Brain pericyte (primary cell): ENCODE measurements around the gene SESN3.
"Not testable (repeated sequence)": the region's sequence is repeated elsewhere in the genome, so short reads cannot be mapped to it uniquely, and the experiment has no call there.

Experiments
- DNase-seq: peaks from one replicate; pipeline ENCODE4 v3.0.0-alpha.2; 2012; ENCODE audit warnings: low read depth, low spot score

The SESN3 gene

GRCh38 chr11:95251896-95252295 is 20.9 kb upstream of the SESN3 start:
- not testable (repeated sequence) for DNase-seq

- no peak for DNase-seq
These were observed 17.9 kb upstream of the SESN3 start for GRCh38 chr11:95248666-95249467.

DNA sequence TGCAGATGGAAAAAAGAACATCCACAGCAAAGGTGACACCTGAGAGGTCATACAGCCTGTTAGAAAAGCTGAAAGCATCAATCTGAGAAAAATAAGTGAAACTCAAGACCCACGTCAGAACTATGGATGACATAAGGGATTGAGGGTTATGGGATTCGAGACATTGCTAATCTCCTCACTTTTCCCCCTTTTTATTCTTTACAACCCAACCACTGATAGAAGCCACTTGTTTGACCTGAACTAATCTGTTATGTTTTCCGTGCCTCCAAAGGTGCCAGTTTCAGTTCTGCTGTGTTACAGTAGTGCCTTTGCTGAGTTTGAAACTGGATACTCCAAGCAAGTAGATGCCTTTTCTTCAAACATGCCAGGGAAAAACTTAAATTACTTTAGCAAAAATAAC is 16.9 kb upstream of the SESN3 start:
- no peak for DNase-seq

- no peak for DNase-seq
These were observed 16.2 kb upstream of the SESN3 start for GRCh38 chr11:95247127-95247684.

DNA sequence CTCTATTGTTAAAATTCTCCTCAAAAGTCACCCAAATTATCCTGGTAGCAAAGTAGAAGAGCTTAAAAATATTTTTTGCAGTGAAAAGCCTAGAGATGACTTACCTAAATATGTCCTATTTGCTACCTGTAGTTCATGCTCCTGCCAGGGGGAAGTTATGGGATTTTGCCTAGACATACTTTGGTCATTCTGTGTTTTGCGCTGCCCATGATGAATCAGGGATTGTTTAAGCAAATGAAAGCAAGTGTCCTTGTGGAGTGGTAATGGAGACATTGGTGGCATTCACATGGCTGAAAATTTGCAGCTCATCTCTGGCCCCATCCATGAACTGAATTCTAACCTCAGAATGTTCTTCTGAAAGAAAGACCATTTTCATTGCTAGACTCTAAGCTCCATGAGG is 14.6 kb upstream of the SESN3 start:
- DNase-seq: no peak

DNA sequence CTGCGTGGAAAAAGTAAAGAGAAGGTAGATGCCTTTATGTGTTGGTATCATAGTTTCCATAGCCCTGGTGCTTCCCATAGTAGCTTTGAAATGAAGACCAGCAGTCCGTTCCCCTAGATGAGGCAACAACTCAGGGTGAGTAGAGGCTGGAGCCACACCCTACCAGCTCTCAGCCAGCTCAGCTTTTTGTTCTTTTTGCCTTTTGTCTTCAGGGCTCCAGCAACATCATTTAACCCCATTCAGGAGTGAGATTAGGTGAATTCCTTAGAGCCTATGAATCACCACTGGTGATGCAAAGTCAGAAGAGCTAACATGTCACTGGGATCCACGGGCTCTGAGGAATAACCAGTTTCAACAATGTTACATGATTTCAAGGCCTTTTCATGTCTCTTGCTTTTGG is 14.0 kb upstream of the SESN3 start:
- DNase-seq: no peak

DNA sequence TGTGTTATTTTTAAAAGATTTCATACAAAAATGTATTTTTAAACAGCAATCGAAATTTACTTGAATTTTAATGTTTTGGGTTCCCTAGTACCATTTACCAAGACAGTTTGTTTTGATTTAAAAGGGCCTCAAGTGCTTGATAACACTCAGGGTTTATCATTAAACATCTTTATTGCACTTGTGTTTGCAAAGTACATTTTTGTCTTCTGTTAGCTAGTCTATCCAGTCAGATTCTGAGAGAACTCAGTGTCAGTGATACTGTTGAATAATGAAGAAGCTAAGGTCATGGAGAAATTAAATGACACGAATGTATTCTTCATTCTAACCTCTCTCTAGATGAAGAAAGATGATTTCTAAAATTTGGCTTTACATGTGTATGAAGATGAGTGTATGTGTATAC is 12.7 kb upstream of the SESN3 start:
- no peak for DNase-seq

- no peak for DNase-seq
These were observed 12.0 kb upstream of the SESN3 start for GRCh38 chr11:95242845-95243605.

DNA sequence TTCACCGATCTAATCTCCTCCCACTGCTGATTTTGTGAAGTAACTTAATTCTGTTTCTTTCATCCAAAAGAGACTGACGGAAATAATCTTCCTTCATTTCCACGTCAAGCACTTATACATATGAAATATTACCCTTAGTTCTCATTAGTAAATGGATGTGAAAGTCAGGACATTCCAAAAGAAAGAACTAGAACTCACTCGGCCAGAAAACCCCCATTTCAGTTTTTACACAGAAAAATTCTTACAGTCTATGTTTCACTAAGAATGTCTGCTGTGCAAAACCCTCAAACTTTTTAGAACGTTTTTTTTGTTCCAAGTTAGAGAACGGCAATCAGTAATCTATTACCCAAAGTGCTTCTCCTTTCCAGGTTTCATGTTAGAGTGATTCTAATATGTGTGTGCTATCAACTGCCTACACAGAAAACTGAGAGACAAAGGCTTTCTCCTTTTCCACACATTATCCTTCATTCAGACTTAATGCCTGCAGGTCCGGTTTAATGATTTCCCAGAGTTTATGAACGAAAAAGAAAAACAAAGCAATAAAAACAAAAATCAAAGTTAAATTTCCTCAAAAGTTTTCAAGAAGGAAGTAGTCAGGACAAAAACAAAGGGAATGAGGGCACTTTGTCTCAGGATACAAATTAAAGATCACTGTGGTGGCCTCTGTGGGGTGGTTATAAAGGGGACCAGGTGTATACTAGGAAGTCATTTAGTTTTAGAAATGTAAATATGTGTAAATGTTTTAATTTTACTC is 11.3 kb upstream of the SESN3 start:
- no peak for DNase-seq

GRCh38 chr11:95241681-95242081 is 10.7 kb upstream of the SESN3 start:
- no peak for DNase-seq

DNA sequence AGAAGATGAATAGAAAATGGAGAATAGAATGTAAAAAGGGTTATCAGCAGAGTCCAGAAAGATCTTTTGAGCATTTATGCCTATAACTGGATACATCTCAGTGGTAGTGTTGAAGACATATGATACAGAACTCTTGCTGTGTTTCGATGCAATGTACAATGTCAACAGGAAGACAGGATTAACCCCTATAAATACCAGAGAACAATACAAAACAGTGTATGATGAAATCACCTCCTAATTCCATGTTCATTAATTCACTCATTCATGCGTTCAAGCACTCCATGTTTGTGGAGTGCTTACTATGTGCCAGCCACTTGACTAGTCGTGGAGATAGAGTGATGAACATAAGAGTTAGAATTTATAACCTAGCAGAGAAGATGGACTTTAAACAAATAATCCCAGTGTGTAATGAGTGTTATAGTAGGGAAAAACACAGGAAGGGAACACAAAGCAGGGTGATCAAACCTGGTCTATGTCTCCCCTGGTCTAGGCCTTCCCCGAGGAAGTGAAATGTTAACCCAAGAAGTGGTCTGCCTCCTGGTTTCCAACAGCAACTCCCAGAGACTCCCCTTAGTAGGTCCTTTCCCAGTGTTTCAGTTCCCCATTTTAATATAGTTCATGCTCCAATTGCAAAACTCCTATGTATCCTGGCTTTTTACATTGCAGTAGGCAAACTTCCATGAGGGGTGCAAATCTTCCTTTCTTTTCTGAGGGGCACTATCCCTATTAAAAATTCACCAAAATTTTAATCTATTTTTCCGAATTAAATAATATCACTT is 9.1 kb upstream of the SESN3 start:
- DNase-seq: no peak

DNA sequence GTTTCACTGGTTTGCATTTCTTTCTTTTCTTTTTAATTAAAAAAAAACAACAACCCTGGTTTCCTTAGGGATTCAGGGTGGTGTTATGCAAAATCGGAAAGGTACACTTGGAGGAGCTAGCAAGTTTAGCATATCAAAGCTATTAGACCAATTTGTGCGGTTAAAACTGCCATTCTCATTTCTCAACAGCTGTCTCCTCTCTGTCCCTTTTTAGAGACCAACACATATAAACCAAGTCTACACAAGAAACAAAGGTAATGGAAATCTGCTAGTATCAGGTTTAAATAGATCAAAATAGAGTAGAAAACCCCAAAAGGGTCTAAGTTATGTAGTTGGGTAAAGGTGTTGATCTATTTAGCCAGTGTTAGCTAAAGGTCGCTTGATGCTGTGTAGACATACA is 1.7 kb upstream of the SESN3 start:
- DNase-seq: no peak

DNA sequence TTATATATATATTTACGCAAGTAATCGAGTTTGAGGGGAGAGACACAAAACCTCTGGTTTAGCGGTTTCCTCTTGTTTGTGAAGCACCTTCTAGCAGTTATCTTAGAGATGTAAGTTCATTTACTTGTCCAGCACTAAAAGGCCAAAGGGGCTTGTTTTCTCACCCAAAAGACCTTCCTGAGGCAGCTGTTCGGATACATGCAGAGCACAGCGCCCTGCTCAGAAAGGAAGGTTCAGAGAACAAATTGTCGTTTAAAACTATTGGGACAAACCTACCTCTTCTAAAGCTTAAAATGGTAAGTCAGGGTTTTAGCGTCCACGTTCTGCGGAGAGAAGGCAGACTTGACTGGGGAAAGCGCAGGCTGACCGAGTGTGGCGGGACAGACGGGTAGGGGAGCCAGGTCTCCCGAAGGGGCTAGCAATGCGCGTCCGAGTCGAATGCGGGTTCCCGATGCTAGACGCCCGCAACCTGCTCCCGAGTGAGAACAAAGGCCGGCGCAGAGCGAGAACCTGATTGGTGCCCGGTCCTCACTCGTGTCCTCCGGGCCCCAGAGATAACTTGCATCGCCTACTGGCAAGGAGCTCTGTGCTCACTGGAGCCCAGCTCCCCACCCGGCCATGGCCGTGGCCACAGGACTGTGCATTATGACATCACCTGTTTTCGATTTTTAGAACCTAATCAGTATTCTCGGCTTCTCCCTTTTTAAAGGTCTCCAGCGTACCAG is 1.0 kb upstream of the SESN3 start:
- no peak for DNase-seq

DNA sequence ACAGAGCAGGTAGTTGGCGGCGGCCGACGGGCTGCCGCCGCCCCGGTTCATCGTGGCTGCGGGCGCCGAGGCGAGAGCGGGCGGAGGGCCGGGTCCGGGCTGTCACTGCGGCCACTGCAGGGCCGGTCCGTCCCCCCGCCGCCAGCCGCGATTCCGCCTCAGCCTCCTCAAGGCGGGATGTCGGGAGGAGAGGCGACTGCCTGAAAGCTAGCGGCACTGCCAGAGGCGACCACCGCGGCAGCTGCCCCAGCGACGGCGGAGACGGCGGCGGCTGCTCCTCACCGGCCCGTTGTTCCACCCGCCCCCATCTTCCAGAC is 234 bp downstream of the SESN3 start:
- DNase-seq: no peak

- no peak for DNase-seq
These were observed 801 bp downstream of the SESN3 start for GRCh38 chr11:95229993-95230809.

GRCh38 chr11:95229199-95229992 is 1.6 kb downstream of the SESN3 start:
- no peak for DNase-seq

DNA sequence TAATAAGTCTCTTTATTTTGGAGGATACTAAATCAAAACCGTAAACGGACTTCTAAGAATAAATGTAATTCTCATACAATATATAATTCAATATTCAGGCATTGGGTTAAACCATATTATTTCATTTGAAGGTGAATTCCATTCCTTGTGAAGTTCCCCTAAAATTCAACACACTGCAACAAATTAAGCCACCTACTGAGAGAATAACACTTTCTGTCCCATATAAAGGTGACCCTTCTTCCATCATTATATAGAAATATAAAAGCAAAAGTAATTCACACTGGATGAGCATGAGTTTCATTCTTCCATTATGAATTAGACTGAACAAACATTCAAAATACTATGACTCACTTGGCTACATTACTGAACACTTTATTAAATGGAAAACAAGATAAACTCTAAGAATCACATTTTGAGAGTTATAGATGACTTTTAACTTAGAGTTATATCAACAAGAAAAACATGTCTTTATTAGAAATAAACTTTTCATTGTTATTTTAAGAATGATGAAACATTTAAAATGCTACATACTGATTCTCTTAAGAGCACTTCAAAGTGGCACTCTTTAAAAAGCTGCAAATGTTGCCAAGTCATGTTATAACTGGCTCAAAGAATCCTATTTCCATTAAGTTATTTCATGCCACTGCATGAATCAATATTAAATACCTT is 2.8 kb downstream of the SESN3 start:
- no peak for DNase-seq

GRCh38 chr11:95227060-95227459 is 3.9 kb downstream of the SESN3 start:
- not testable (repeated sequence) for DNase-seq

DNA sequence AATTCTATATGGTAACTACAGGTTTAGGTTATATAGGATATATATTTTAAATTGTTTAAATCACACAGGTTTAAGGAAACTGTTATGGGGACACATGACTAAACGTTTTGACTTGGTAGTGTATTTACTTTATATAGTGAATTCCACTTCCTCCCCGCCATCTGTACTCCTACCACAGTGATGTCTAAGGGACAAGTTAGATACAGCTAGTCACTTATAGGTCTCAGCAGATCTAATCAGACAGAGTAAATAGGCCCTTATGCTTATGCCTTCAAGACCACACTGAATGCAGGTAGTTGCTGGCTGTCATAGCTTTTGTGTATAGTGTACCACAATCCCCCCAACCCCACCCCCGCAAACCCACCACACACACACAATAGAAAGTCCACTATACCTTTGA is 8.2 kb downstream of the SESN3 start:
- no peak for DNase-seq
